ENCODE results near the gene ARHGAP8. TPM values are rescaled to one million over a fixed set of nuclear protein-coding genes. Genes with fewer than 3 reads are reported as not detected.

Gene ARHGAP8
- total and polyA plus RNA-seq, 2 donors (not counting 3 experiments of a cell fraction or from before 2014, with no cell fraction given), result not detected

- no peaks in the 10 kb centered on the region for H4K20me1 ChIP-seq (replicated peaks; ENCODE audit: control insufficient read depth, extremely low read depth, insufficient read depth, low read length)
- dilution Hi-C loops (cut with MboI; ENCODE audit: extremely low pct_ligation_motif_present, low sequenced_read_pairs), result no loop called here
- no peak for DNase-seq (ENCODE audit: low read depth, low spot score)
- TF ChIP-seq, protein P1, sequence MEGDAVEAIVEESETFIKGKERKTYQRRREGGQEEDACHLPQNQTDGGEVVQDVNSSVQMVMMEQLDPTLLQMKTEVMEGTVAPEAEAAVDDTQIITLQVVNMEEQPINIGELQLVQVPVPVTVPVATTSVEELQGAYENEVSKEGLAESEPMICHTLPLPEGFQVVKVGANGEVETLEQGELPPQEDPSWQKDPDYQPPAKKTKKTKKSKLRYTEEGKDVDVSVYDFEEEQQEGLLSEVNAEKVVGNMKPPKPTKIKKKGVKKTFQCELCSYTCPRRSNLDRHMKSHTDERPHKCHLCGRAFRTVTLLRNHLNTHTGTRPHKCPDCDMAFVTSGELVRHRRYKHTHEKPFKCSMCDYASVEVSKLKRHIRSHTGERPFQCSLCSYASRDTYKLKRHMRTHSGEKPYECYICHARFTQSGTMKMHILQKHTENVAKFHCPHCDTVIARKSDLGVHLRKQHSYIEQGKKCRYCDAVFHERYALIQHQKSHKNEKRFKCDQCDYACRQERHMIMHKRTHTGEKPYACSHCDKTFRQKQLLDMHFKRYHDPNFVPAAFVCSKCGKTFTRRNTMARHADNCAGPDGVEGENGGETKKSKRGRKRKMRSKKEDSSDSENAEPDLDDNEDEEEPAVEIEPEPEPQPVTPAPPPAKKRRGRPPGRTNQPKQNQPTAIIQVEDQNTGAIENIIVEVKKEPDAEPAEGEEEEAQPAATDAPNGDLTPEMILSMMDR (IDR thresholded peaks at IDR 0.05; ENCODE audit: extremely low read depth in 1 of 2, insufficient read depth in 1 of 2, low read depth in 1 of 2, low read length in 2 of 2), result no peak
- TF ChIP-seq, protein P2, sequence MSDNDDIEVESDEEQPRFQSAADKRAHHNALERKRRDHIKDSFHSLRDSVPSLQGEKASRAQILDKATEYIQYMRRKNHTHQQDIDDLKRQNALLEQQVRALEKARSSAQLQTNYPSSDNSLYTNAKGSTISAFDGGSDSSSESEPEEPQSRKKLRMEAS (IDR thresholded peaks at IDR 0.05; ENCODE audit: insufficient read depth, insufficient read length), result no peak
- TF ChIP-seq FOS (IDR thresholded peaks at IDR 0.05; ENCODE audit: borderline replicate concordance, insufficient read depth, low read length), result no peak
- TF ChIP-seq EZH2 (IDR thresholded peaks at IDR 0.05; ENCODE audit: borderline replicate concordance, low read depth, low read length, severe bottlenecking), result no peak
- TF ChIP-seq MYC (IDR thresholded peaks at IDR 0.05; ENCODE audit: low read depth, low read length), result no peak
- no peak for TF ChIP-seq JUN (IDR thresholded peaks at IDR 0.05; ENCODE audit: borderline replicate concordance, insufficient read depth, insufficient read length, low read depth)
- no peak for TF ChIP-seq POLR2AphosphoS5 (IDR thresholded peaks at IDR 0.05; ENCODE audit: insufficient read depth, low read depth, low read length)
- no peak for TF ChIP-seq POLR2A (IDR thresholded peaks at IDR 0.05; ENCODE audit: low read depth, low read length)
- no peak for TF ChIP-seq GATA2 (IDR thresholded peaks at IDR 0.05; ENCODE audit: insufficient read depth, insufficient read length, low read depth, low read length)
- no peak overlapping the region for H3K4me3 ChIP-seq (replicated peaks in 1 of 3; ENCODE audit: insufficient read depth in 1 of 3, low read depth in 1 of 3, low read length in 3 of 3)
- H3K9me3 ChIP-seq (replicated peaks; ENCODE audit: control insufficient read depth, insufficient read depth, low read length), result peaks cover 5% of the 10 kb centered on the region
- ChIA-PET CTCF (no interaction called here), POLR2A (no interaction called here)
- H3K4me2 ChIP-seq (ENCODE audit: insufficient read depth, low read length), result no peak overlapping the region
- no peaks in the 10 kb centered on the region for H3K27me3 ChIP-seq (ENCODE audit: control insufficient read depth in 2 of 2, insufficient read depth in 2 of 2, low read length in 2 of 2)
- H3K27ac ChIP-seq (ENCODE audit: insufficient read depth, low read depth, low read length), result no peak overlapping the region
- H3K9ac ChIP-seq (replicated peaks; ENCODE audit: extremely low read depth, insufficient read depth, low read length), result no peak overlapping the region
- intact Hi-C loops (cut with micrococcal nuclease), result no loop called here
- H3K36me3 ChIP-seq (ENCODE audit: control insufficient read depth in 2 of 2, extremely low read depth in 1 of 2, insufficient read depth in 2 of 2, low read length in 2 of 2), result no peaks in the 10 kb centered on the region
- no peak overlapping the region for H2AFZ ChIP-seq (ENCODE audit: low read depth, low read length)
- no TSS peak for BruUV-seq (replicated peaks)
- no peak for FAIRE-seq
- no peaks in the 10 kb centered on the region for H3K79me2 ChIP-seq (ENCODE audit: control insufficient read depth, insufficient read depth, low read length)
- H3K9me1 ChIP-seq (replicated peaks; ENCODE audit: control insufficient read depth, extremely low read depth, insufficient read depth, low read length), result no peaks in the 10 kb centered on the region
- H3K4me1 ChIP-seq (ENCODE audit: control insufficient read depth, extremely low read depth, insufficient read depth, low read length), result no peaks in the 10 kb centered on the region
Measured at GRCh38 chr22:44860311-44860710, 107.9 kb downstream of the ARHGAP8 start.
